ENCODE results near the gene AQP12B. TPM values are rescaled to one million over a fixed set of nuclear protein-coding genes. Genes with fewer than 3 reads are reported as not detected.

The AQP12B gene
- total RNA-seq, 2 donors from 2014 or later: not detected

DNA sequence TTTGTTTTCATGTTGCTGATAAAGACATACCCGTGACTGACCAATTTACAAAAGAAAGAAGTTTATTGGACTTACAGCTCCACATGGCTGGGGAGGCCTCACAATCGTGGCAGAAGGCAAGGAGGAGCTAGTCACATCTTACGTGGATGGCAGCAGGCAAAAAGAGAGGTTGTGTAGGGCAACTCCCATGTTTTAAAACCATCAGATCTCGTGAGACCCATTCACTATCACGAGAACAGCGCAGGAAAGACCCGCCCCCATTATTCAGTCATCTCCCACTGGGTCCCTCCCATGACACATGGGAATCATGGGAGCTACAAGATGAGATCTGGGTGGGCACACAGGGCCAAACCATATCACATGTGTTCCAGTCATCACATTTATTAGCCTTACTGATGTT is 25.8 kb upstream of the AQP12B start:
- DNase-seq (ENCODE audit: low spot score) (no peak), ATAC-seq (ENCODE audit: insufficient number of reproducible peaks, low FRiP score, low read depth) (no peak)
- Histone ChIP-seq H3K27ac (no peak overlapping the region), H3K36me3 (no peaks in the 10 kb centered on the region), H3K4me3 (no peak overlapping the region), H3K9me3 (no peaks in the 10 kb centered on the region), H3K4me1 (ENCODE audit: control insufficient read depth in 1 of 2, low read depth in 2 of 2) (no peaks in the 10 kb centered on the region), H3K27me3 (replicated peaks; ENCODE audit: insufficient read depth) (no peaks in the 10 kb centered on the region)
- TF ChIP-seq, protein P1, sequence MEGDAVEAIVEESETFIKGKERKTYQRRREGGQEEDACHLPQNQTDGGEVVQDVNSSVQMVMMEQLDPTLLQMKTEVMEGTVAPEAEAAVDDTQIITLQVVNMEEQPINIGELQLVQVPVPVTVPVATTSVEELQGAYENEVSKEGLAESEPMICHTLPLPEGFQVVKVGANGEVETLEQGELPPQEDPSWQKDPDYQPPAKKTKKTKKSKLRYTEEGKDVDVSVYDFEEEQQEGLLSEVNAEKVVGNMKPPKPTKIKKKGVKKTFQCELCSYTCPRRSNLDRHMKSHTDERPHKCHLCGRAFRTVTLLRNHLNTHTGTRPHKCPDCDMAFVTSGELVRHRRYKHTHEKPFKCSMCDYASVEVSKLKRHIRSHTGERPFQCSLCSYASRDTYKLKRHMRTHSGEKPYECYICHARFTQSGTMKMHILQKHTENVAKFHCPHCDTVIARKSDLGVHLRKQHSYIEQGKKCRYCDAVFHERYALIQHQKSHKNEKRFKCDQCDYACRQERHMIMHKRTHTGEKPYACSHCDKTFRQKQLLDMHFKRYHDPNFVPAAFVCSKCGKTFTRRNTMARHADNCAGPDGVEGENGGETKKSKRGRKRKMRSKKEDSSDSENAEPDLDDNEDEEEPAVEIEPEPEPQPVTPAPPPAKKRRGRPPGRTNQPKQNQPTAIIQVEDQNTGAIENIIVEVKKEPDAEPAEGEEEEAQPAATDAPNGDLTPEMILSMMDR (IDR thresholded peaks at IDR 0.05): no peak

DNA sequence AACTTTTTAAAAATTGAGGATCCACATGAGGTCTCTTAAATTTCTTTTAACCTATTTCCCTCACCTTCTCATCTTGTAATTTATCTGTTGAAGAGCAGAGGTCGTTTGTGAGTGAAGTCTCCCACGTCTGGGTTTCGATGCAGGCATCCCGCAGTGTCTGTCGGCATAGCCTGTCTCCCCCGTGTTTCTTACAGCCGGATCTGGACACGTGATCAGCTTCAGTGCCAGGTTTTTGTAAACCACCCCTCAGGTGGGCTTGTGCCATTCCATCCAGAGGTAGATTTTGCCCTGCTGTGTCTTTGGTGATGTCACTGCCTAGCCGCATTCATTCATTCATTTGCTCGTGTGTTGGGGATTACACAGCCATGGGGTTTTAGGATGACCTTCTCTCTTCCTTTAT is 25.1 kb upstream of the AQP12B start:
- Histone ChIP-seq H3K27me3 (replicated peaks; ENCODE audit: insufficient read depth) (no peaks in the 10 kb centered on the region), H3K27ac (no peak overlapping the region), H3K9me3 (no peaks in the 10 kb centered on the region), H3K4me3 (no peak overlapping the region), H3K4me1 (ENCODE audit: control insufficient read depth in 1 of 2, low read depth in 2 of 2) (no peaks in the 10 kb centered on the region), H3K36me3 (no peaks in the 10 kb centered on the region)
- ATAC-seq (ENCODE audit: insufficient number of reproducible peaks, low FRiP score, low read depth): no peak
- DNase-seq (ENCODE audit: low spot score): no peak
- TF ChIP-seq, protein P1 (IDR thresholded peaks at IDR 0.05): no peak

DNA sequence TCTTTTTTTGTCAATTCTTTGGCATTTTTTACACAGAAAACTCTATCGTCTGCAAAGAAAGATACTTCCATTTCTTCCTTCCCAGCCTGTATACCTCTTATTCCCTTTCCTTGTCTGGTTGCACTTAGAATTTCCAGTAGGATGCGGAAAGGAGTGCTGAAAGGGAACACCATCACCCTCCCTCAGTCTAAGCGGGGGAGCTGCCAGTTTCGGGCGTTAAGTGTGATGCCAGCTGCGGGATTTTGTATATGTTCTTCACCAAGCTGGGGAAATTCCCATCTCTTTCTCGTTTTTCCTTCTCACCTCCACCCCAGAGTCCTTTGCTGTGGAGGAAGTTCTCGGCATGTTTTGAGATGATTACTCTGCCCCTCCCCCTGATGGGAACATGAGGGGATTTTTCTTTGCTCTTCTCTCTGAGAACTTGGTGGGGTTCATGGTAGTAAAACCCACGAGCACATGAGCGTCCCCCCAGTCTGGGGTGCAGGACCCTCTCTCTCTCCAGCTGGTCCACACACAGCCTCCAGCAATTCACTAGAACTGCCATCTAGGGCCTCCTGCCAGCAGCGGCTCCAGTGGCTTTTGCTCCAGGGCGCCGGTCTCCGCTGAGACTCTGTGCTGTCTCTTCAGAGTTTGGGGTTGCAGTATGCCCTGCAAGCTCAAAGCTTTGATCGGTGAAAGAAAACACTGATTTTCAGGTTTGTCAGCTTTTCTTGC is 24.5 kb upstream of the AQP12B start:
- Histone ChIP-seq H3K4me3 (no peak overlapping the region), H3K9me3 (no peaks in the 10 kb centered on the region), H3K36me3 (no peaks in the 10 kb centered on the region), H3K27me3 (replicated peaks; ENCODE audit: insufficient read depth) (no peaks in the 10 kb centered on the region), H3K27ac (no peak overlapping the region), H3K4me1 (ENCODE audit: control insufficient read depth in 1 of 2, low read depth in 2 of 2) (no peaks in the 10 kb centered on the region)
- DNase-seq (ENCODE audit: low spot score) (no peak), ATAC-seq (ENCODE audit: insufficient number of reproducible peaks, low FRiP score, low read depth) (no peak)
- TF ChIP-seq, protein P1 (IDR thresholded peaks at IDR 0.05): no peak

DNA sequence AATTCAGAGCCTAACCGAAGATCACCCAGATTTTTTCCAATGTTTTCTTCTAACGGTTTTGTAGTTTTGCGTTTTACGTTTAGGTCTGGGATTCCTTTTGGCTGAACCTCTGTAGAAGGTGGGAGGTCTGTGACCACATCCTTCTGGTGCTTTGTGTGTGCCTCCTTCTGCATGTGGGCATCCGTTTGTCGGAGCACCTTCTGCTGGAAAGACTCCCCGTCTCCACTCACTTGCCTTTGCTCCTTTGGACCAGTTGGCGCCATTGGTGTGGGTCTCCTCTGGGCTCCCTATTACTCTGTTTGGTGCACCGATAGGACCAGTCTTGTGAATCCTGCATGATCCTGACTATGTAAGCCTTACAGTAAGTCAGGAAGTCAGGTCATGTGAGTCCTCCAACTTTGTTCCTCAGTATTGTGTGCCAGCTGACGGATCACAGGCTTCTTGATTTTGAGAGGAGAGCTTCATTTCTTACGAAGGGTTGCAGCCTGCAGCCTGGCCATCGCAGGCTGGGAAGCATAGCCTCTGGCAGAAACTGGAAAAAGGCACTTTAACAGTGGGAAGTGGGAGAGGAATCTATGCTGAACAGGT is 22.6 kb upstream of the AQP12B start:
- ATAC-seq (ENCODE audit: insufficient number of reproducible peaks, low FRiP score, low read depth) (no peak), DNase-seq (ENCODE audit: low spot score) (no peak)
- no peaks in the 10 kb centered on the region for H3K27me3 ChIP-seq (replicated peaks; ENCODE audit: insufficient read depth)
- no peaks in the 10 kb centered on the region for H3K36me3 ChIP-seq
- TF ChIP-seq, protein P1 (IDR thresholded peaks at IDR 0.05): no peak
- H3K4me3 ChIP-seq: no peak overlapping the region
- H3K27ac ChIP-seq: no peak overlapping the region
- H3K4me1 ChIP-seq (ENCODE audit: control insufficient read depth in 1 of 2, low read depth in 2 of 2): no peaks in the 10 kb centered on the region
- H3K9me3 ChIP-seq: no peaks in the 10 kb centered on the region

DNA sequence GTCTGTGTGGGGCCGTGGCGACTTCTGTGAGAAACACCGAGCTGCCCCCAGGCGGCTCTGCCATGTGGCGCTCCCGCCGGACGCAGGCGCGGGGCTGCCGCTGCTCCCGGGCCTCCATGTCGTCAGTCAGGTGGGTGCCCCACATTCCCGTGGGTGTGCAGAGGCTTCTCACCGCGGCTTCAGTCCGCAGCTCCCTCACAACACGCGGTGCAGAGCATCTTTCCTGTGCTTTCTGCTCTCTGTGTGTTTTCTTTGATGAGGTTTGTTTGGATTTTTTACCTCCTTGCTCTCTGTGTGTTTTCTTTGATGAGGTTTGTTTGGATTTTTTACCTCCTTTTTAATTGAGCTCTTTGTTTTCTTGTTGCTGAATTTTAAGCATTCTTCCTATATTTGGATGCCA is 22.0 kb upstream of the AQP12B start:
- no peaks in the 10 kb centered on the region for H3K27me3 ChIP-seq (replicated peaks; ENCODE audit: insufficient read depth)
- H3K4me1 ChIP-seq (ENCODE audit: control insufficient read depth in 1 of 2, low read depth in 2 of 2): no peaks in the 10 kb centered on the region
- no peak overlapping the region for H3K4me3 ChIP-seq
- no peak for ATAC-seq (ENCODE audit: insufficient number of reproducible peaks, low FRiP score, low read depth)
- DNase-seq (ENCODE audit: low spot score): no peak
- H3K36me3 ChIP-seq: no peaks in the 10 kb centered on the region
- TF ChIP-seq, protein P1 (IDR thresholded peaks at IDR 0.05): no peak
- no peak overlapping the region for H3K27ac ChIP-seq
- H3K9me3 ChIP-seq: no peaks in the 10 kb centered on the region

All from thoracic aorta (tissue), 2 donors.